ENCODE measurements around the gene NPC1. TPM values are rescaled to one million over a fixed set of nuclear protein-coding genes. Genes with fewer than 3 reads are reported as not detected.
"Not testable (repeated sequence)": the region's sequence is repeated elsewhere in the genome, so short reads cannot be mapped to it uniquely, and the experiment has no call there.

The NPC1 gene
- total RNA-seq, 4 donors from 2014 or later = 35.7 to 99.4 (median 46.2) TPM

DNA sequence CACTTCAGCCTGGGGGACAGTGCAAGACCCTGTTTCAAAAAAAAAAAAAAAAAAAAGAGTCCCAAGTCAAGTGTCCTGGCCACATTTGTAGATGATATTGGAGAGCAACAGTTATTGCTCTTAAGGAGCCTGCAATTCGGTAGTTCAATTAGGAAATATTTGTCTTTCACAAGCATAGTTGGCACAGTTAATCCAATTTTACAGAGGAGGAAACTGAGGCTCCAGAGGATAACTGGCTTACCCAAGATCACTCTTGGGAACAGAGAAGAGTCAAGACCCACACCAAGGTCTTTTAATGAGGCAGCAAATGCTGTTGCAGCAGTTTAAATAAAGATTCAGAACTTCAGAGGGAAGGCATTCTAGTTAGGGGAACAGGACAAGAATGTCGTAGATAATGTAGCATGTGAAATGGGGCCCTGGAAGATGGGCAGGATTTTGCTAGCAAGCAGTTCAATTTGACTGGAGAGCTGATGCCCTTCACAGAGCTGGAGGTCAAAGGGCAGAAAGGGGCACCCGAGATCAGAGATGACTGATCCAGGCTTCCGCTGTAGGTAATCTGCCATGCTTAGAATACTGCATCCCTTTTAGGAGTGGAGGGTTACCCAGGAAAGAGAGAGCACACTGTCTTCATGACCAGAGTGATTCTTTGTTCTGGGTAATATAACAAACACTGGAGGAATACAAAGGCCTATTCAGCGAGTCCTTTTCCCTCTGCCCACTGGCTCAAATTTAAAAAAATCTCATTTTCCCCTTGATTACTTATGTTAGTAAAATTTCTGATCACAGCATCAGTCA is 3.0 kb downstream of the NPC1 start:
- no peak for TF ChIP-seq POLR2A (IDR thresholded peaks at IDR 0.05)
- TF ChIP-seq, protein P1, sequence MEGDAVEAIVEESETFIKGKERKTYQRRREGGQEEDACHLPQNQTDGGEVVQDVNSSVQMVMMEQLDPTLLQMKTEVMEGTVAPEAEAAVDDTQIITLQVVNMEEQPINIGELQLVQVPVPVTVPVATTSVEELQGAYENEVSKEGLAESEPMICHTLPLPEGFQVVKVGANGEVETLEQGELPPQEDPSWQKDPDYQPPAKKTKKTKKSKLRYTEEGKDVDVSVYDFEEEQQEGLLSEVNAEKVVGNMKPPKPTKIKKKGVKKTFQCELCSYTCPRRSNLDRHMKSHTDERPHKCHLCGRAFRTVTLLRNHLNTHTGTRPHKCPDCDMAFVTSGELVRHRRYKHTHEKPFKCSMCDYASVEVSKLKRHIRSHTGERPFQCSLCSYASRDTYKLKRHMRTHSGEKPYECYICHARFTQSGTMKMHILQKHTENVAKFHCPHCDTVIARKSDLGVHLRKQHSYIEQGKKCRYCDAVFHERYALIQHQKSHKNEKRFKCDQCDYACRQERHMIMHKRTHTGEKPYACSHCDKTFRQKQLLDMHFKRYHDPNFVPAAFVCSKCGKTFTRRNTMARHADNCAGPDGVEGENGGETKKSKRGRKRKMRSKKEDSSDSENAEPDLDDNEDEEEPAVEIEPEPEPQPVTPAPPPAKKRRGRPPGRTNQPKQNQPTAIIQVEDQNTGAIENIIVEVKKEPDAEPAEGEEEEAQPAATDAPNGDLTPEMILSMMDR (IDR thresholded peaks at IDR 0.05 in 4 of 5, conservative IDR thresholded peaks at IDR 0.05 in 1 of 5) = no peak
- Histone ChIP-seq H3K9me3 (no peaks in the 10 kb centered on the region), H3K4me3 (no peak overlapping the region), H3K36me3 (no peaks in the 10 kb centered on the region), H3K4me1 (peaks cover 20 to 27% of the 10 kb centered on the region in 2 donors), H3K27ac (no peak overlapping the region), H3K27me3 (no peaks in the 10 kb centered on the region)
- in situ Hi-C loops (cut with MboI; ENCODE audit: low sequenced_read_pairs in 4 of 4) = loop anchor here in 3 of 4 donors (5.0 to 25.0 kb wide), 3 partner anchors 66 to 446 kb away; partner anchors contain the start of gene CABLES1 (in 1 of the 3)
- intact Hi-C loops (cut with DNase I; ENCODE audit: low total_unique reads) = loop anchor here (10.0 kb wide), 2 partner anchors 632 to 648 kb away; partner anchors contain the start of gene RBBP8
- no peak for DNase-seq
- ATAC-seq = no peak

DNA sequence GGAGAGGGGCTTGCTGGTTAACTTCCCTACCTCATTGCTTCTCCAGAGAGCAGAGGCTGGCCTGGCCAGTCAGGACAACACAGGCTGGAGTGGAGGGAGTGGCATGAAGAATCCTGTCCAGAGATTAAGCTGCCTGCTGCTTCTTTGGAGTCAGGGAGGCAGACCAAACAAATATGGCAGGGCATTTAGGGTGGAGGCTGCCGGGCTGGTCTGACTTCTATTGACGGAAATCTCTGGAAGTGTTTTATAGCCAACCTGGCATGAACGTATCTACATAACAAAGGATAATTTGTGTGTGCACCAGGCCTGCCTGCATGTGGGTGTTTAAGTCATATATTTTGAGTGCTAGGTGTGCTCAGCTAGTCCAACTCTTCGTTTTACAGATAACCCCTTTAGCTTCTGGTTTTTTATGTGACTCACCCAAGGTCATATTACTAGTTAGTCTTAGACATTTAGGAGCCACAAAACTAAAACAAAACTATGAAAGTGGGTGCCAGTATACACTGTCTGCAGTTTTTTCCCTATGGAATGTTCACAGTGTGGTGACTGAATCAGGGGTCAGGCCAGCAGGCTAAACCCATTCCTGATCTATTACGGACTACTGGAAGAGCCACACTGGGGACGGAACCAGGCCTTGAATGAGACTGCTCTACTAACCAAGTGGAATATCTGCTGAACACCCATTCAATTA is 5.5 kb downstream of the NPC1 start:
- intact Hi-C loops (cut with DNase I; ENCODE audit: low total_unique reads) (loop anchor here (10.0 kb wide), 2 partner anchors 634 to 646 kb away; partner anchors contain the start of gene RBBP8), in situ Hi-C loops (cut with MboI; ENCODE audit: low sequenced_read_pairs in 4 of 4) (loop anchor here in 3 of 4 donors (5.0 to 25.0 kb wide), 3 partner anchors 64 to 444 kb away; partner anchors contain the start of gene CABLES1 (in 1 of the 3))
- DNase-seq (no peak), ATAC-seq (no peak)
- Histone ChIP-seq H3K27ac (no peak overlapping the region), H3K4me1 (peaks cover 20 to 22% of the 10 kb centered on the region in 2 donors), H3K27me3 (no peaks in the 10 kb centered on the region), H3K9me3 (no peaks in the 10 kb centered on the region), H3K36me3 (no peaks in the 10 kb centered on the region), H3K4me3 (no peak overlapping the region)
- no peak for TF ChIP-seq POLR2A (IDR thresholded peaks at IDR 0.05)
- TF ChIP-seq, protein P1 (IDR thresholded peaks at IDR 0.05 in 4 of 5, conservative IDR thresholded peaks at IDR 0.05 in 1 of 5) = no peak

DNA sequence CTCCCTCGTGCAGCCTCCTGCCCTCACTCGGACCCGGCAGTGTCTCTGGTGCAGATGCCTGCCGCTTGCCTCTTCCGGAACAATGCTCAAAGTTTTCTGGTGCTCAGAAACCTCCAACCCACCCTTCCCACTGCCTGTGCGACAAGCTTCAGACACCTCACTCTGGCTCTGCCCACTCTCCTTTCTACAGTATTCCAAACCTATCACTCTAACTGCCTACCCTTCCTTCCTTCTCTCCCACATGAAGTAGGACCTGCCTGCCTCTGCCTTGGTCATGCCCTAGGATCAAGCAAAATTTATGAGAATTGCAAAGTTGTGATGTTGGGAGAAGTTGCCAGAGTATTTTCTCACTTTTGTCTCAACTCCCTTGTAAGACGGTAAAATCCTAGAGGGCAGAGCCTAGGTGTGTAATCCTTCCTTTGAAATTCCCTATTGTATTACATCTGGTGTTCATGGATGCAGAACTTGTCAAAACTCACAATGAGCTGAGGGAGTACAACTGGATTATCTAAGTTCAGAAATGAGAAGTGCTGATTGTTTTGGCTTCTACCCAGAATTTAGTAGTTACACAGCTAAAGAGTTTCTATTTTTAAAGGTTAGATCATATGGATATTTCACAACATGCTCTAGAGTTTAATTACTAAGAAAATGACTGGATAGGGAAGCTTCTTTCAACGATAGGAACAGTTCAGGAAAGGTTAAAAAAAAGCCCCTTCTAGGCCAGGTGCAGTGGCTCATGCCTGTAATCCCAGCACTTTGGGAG is 7.2 kb downstream of the NPC1 start:
- DNase-seq = no peak
- TF ChIP-seq, protein P1 (IDR thresholded peaks at IDR 0.05 in 4 of 5, conservative IDR thresholded peaks at IDR 0.05 in 1 of 5) = no peak
- no peak for TF ChIP-seq POLR2A (IDR thresholded peaks at IDR 0.05)
- Histone ChIP-seq H3K4me1 (peaks cover 19 to 25% of the 10 kb centered on the region in 2 donors), H3K4me3 (no peak overlapping the region), H3K36me3 (no peaks in the 10 kb centered on the region), H3K9me3 (no peaks in the 10 kb centered on the region), H3K27me3 (no peaks in the 10 kb centered on the region), H3K27ac (no peak overlapping the region)
- in situ Hi-C loops (cut with MboI; ENCODE audit: low sequenced_read_pairs in 4 of 4) = loop anchor here in 1 of 4 donors (25.0 kb wide), 1 partner anchor 442 kb away; the partner anchor contains the start of gene CABLES1
- intact Hi-C loops (cut with DNase I; ENCODE audit: low total_unique reads) = no loop called here
- ATAC-seq = peak in 1 of 2 donors; percentile 63

DNA sequence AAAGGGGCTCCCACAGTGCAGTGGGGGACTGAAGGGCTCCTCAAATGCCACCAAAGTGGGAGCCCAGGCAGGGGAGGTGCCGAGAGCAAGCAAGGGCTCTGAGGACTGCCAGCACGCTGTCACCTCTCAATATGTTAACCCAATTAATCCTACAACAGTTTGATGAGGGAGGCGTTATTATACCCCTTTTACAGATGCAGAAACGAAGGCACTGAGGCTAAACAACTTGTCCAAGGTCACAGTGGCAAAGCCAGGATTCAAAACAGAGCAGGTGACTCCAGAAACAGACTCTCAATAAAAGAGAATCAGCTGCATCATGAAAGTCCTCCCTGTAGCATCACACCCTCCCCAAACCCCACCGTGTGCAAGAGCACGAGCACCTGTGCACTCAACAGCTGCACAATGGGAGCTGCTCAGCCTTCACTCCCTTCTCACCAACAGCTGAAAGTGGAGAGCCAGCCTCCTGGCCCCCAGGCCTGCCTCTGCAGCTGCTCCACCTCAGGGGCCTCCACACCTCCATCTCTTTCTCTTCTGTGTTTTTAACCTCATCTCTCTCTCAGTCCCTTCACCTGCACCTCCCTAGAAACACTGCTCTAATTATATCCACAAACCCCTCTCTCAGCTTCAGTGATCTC is 8.1 kb downstream of the NPC1 start:
- in situ Hi-C loops (cut with MboI; ENCODE audit: low sequenced_read_pairs in 4 of 4) (loop anchor here in 1 of 4 donors (25.0 kb wide), 1 partner anchor 441 kb away; the partner anchor contains the start of gene CABLES1), intact Hi-C loops (cut with DNase I; ENCODE audit: low total_unique reads) (no loop called here)
- DNase-seq (no peak), ATAC-seq (no peak)
- peaks cover 19 to 26% of the 10 kb centered on the region in 2 donors for H3K4me1 ChIP-seq
- no peaks in the 10 kb centered on the region for H3K36me3 ChIP-seq
- no peak overlapping the region for H3K27ac ChIP-seq
- H3K9me3 ChIP-seq = no peaks in the 10 kb centered on the region
- no peaks in the 10 kb centered on the region for H3K27me3 ChIP-seq
- TF ChIP-seq, protein P1 (IDR thresholded peaks at IDR 0.05 in 4 of 5, conservative IDR thresholded peaks at IDR 0.05 in 1 of 5) = no peak
- H3K4me3 ChIP-seq = no peak overlapping the region

DNA sequence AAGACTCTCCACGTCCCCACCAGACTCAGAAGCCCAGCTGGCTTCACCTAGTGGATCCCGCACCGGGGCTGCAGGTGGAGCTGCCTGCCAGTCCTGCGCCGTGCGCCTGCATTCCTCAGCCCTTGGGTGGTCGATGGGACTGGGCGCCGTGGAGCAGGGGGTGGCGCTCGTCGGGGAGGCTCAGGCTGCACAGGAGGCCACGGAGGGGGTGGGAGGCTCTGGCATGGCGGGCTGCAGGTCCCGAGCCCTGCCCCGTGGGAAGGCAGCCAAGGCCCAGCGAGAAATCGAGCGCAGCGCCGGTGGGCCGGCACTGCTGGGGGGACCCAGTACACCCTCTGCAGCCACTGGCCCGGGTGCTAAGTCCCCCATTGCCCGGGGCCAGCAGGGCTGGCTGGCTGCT is 8.8 kb downstream of the NPC1 start:
- ATAC-seq; H3K27ac ChIP-seq; DNase-seq; H3K27me3 ChIP-seq; H3K9me3 ChIP-seq; H3K36me3 ChIP-seq; H3K4me3 ChIP-seq; intact Hi-C loops (cut with DNase I; ENCODE audit: low total_unique reads): not testable (repeated sequence)
- peaks cover 24 to 33% of the 10 kb centered on the region in 2 donors for H3K4me1 ChIP-seq
- in situ Hi-C loops (cut with MboI; ENCODE audit: low sequenced_read_pairs in 4 of 4) = loop anchor here in 1 of 4 donors (25.0 kb wide), 1 partner anchor 440 kb away; the partner anchor contains the start of gene CABLES1
